Measurements from ENCODE around the gene PTPRH. TPM values are rescaled to one million over a fixed set of nuclear protein-coding genes. Genes with fewer than 3 reads are reported as not detected.
"Not testable (repeated sequence)": the region's sequence is repeated elsewhere in the genome, so short reads cannot be mapped to it uniquely, and the experiment has no call there.

PTPRH gene
- total RNA-seq, 1 experiment from 2014 or later, result 11.8 TPM

GRCh38 chr19:55158848-55159749 lies 50.2 kb downstream of the PTPRH start:
- no peaks in the 10 kb centered on the region for H3K9me3 ChIP-seq
- H3K36me3 ChIP-seq, result no peaks in the 10 kb centered on the region
- H3K4me3 ChIP-seq, result peak overlapping the region; percentile 17
- DNase-seq, result peak; percentile 96
- peaks cover 2% of the 10 kb centered on the region; the same call in 1 of the 2 replicates for H3K27me3 ChIP-seq

DNA sequence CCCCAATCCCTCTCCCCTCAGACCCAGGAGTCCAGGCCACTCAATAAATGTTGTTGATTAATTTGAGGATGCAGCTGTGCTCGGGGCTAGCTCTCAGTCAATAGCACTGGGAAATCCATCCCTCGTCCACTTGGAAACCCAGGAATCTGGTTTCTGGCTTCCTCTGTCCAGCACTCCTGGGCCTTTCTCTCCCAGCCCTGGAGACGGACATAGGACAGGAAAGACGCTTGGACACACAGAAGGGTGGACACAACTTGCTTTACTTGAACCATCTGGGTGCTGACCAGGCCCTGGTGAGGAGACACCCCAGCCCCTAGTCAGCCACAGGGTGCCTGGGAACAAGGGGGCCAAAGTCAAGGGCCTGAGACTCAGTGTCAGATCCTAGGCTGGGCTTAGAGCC lies 50.9 kb downstream of the PTPRH start:
- Histone ChIP-seq H3K27me3 (peaks cover 2% of the 10 kb centered on the region; the same call in 1 of the 2 replicates), H3K36me3 (no peaks in the 10 kb centered on the region), H3K4me3 (no peak overlapping the region), H3K9me3 (no peaks in the 10 kb centered on the region)
- no peak for DNase-seq

- Histone ChIP-seq H3K4me3 (no peak within 1 kb of the TSS), H3K9me3 (no peaks in the 10 kb centered on the region), H3K27me3 (peaks cover 2% of the 10 kb centered on the region; the same call in 1 of the 2 replicates), H3K36me3 (no peaks in the 10 kb centered on the region)
- no peak for DNase-seq
Measured at GRCh38 chr19:55157064-55157908, 52.0 kb downstream of the PTPRH start, which contains the start of gene TNNI3. Gene TNNI3, minus strand, starts transcription at chr19:55157732. Its CDS starts 143 bp downstream, at chr19:55157589.

DNA sequence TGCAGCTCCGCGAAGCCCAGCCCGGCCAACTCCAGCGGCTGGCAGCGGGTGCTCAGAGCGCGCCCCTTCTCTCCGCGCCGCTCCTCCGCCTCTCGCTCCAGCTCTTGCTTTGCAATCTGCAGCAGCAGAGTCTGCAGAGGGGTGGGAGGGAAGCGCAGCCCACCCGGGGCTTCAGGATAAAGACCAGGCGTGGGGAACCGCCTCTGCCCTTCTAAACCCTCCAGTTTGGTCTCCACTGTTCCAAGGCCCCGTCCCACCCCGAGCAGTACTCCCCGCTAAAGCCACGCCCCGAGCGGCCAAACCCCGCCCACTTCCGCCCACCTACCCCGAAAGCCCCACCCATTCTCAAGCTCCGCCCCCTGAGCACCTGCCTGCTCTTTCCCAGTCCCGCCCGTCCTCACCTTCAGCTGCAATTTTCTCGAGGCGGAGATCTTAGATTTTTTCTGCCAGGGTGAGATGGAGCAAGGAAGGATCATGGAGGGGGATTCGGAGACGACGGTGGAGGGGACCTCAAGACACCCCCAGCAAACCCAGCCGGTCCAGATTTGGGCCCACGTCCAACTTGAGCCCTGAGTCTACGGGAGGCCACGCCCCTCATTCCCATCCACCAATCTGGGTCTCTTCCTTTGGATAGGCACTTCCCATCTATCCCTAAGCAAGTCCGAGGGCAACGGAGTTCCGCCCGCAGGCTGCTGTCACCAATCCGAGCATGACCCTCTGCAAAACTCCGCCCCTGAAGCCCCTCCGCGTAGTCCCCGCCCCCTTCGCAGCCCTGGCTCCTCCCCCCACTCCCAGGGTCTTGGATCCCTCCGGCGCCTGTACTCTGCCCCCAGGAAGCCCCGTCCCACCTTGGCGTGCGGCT lies 52.9 kb downstream of the PTPRH start:
- no peaks in the 10 kb centered on the region for H3K36me3 ChIP-seq
- peaks cover 5% of the 10 kb centered on the region for H3K9me3 ChIP-seq
- no peaks in the 10 kb centered on the region for H3K27me3 ChIP-seq
- H3K4me3 ChIP-seq, result no peak overlapping the region
- peak; percentile 42 for DNase-seq

- not testable (repeated sequence) for H3K4me3 ChIP-seq, H3K9me3 ChIP-seq, H3K36me3 ChIP-seq, DNase-seq, H3K27me3 ChIP-seq
Measured at GRCh38 chr19:55155784-55156183, 53.5 kb downstream of the PTPRH start.

- no peaks in the 10 kb centered on the region for H3K27me3 ChIP-seq
- H3K9me3 ChIP-seq, result peaks cover 5% of the 10 kb centered on the region
- no peak for DNase-seq
- no peak overlapping the region for H3K4me3 ChIP-seq
- H3K36me3 ChIP-seq, result no peaks in the 10 kb centered on the region
Measured at GRCh38 chr19:55153652-55154264, 55.5 kb downstream of the PTPRH start.

- Histone ChIP-seq H3K9me3 (peaks cover 5% of the 10 kb centered on the region), H3K27me3 (no peaks in the 10 kb centered on the region), H3K36me3 (no peaks in the 10 kb centered on the region), H3K4me3 (no peak overlapping the region)
- DNase-seq, result no peak
Measured at GRCh38 chr19:55152017-55152416, 57.3 kb downstream of the PTPRH start.

- Histone ChIP-seq H3K36me3 (no peaks in the 10 kb centered on the region), H3K9me3 (peaks cover 5% of the 10 kb centered on the region), H3K4me3 (no peak within 1 kb of the TSS), H3K27me3 (no peaks in the 10 kb centered on the region; the same call in 1 of the 2 replicates)
- no peak for DNase-seq
Measured at GRCh38 chr19:55149078-55150003, 60.0 kb downstream of the PTPRH start, which contains the start of gene TNNT1. Gene TNNT1, minus strand, starts transcription at chr19:55149206. Its CDS starts 2,049 bp downstream, at chr19:55147157.

- no peaks in the 10 kb centered on the region for H3K36me3 ChIP-seq
- peaks cover 5% of the 10 kb centered on the region for H3K9me3 ChIP-seq
- peaks cover 10% of the 10 kb centered on the region for H3K27me3 ChIP-seq
- DNase-seq, result no peak
- H3K4me3 ChIP-seq, result no peak overlapping the region
Measured at GRCh38 chr19:55147545-55148251, 61.6 kb downstream of the PTPRH start.

DNA sequence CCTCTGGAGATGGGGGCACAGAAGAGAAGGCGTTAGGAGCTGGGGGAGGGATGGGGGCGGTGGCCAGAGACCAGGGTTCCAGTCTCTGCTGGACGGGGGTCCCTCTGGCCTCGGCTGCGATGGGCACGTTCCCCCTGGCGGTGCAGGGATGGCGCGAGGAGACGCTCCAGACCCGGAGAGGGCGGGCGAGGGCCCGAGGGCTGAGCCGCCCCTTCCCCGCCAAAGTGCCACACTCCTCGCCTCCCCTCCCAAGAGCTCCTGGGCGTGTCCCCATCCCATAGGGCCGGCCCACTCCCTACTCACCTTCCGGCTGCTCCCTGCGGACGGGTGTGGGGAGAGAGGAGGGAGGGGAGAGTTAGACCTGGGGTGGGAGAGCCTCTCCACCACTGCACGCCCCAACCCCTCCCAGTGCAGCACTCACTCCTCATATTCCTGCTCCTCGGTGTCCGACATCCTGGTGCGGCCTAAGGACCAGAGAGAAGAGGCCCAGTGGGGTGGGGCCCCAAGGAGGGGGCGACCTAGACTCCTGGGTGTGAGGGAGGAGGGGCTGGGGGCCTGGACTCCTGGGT lies 62.5 kb downstream of the PTPRH start:
- Histone ChIP-seq H3K9me3 (peaks cover 3% of the 10 kb centered on the region), H3K27me3 (peaks cover 19% of the 10 kb centered on the region), H3K36me3 (no peaks in the 10 kb centered on the region), H3K4me3 (no peak overlapping the region)
- no peak for DNase-seq

GRCh38 chr19:55146078-55146704 lies 63.1 kb downstream of the PTPRH start:
- peaks cover 21% of the 10 kb centered on the region for H3K27me3 ChIP-seq
- H3K36me3 ChIP-seq, result no peaks in the 10 kb centered on the region
- no peak overlapping the region for H3K4me3 ChIP-seq
- DNase-seq, result no peak
- no peaks in the 10 kb centered on the region for H3K9me3 ChIP-seq

- DNase-seq, result no peak
- H3K4me3 ChIP-seq, result no peak overlapping the region
- H3K36me3 ChIP-seq, result no peaks in the 10 kb centered on the region
- no peaks in the 10 kb centered on the region for H3K9me3 ChIP-seq
- peaks cover 21% of the 10 kb centered on the region for H3K27me3 ChIP-seq
Measured at GRCh38 chr19:55145232-55145631, 64.1 kb downstream of the PTPRH start.

DNA sequence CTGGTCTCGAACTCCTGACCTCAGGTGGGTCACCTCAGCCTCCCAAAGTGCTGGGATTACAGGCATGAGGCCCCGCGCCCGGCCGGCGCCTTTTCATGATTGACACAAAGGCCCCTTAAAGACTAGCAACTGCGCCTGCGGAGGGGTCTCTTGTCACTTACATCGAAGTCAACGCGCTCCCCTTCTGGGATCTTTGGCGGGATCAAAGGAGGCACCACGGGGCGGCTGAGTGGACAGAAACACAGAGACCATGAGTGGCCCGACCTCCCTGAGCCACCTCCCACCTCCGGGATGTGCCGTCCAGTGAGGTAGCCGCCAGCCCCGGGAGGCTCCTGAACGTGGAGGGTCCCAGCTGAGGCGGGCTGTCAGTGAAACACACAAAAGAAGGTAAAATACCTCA lies 67.6 kb downstream of the PTPRH start:
- DNase-seq, result no peak
- no peaks in the 10 kb centered on the region for H3K36me3 ChIP-seq
- 0 out of 2 replicates have a peak overlapping the region, but pooled peaks have one; percentile 5 for H3K4me3 ChIP-seq

DNA sequence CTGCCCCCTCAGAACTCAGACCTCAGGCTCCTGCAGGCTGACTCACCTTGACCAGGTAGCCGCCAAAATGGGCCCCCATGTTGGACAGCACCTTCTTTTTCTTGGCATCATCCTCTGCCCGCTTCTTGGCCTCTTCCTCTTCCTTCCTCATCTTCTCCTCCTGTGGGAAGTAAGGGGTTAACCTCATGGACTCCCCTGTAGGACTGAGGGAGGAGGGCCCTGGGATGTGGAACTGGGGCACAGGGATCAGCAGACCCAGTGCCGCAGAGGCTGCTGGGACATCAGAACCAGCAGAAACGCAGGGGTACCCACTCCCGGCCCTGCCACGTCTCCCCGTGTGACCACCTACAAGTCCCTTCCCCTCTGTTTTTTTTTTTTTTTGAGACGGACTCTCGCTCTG lies 71.4 kb downstream of the PTPRH start:
- Histone ChIP-seq H3K4me3 (no peak overlapping the region), H3K27me3 (peaks cover 14% of the 10 kb centered on the region), H3K36me3 (no peaks in the 10 kb centered on the region), H3K9me3 (no peaks in the 10 kb centered on the region)
- no peak for DNase-seq

More for the DNA sequence above, 67.6 kb downstream of the PTPRH start:
- Histone ChIP-seq H3K27me3 (peaks cover 21% of the 10 kb centered on the region), H3K9me3 (no peaks in the 10 kb centered on the region)
